Activated effector memory CD4-positive, alpha-beta T cell treated with Interleukin-2 at 50 U/mL for 16 hours (primary cell): ENCODE data around the gene GDAP1L1.
"Not testable (repeated sequence)": the region's sequence is repeated elsewhere in the genome, so short reads cannot be mapped to it uniquely, and the experiment has no call there.

Experiments
- DNase-seq: peaks from one replicate; pipeline ENCODE4 v3.0.0-alpha.2; 2020

The GDAP1L1 gene

DNA sequence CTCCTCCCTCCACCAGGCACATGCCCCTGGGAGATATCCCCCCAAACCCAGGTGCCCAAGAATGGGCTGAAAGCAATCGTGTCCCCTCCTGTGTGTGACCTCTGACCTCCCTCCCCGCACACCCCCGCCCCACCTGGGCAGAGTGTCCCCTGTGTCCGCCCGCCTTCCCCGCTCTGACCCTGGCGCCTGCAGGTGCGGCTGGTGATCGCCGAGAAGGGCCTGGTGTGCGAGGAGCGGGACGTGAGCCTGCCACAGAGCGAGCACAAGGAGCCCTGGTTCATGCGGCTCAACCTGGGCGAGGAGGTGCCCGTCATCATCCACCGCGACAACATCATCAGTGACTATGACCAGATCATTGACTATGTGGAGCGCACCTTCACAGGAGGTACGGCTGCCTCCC lies 9.9 kb downstream of the GDAP1L1 start:
- DNase-seq: no peak

DNA sequence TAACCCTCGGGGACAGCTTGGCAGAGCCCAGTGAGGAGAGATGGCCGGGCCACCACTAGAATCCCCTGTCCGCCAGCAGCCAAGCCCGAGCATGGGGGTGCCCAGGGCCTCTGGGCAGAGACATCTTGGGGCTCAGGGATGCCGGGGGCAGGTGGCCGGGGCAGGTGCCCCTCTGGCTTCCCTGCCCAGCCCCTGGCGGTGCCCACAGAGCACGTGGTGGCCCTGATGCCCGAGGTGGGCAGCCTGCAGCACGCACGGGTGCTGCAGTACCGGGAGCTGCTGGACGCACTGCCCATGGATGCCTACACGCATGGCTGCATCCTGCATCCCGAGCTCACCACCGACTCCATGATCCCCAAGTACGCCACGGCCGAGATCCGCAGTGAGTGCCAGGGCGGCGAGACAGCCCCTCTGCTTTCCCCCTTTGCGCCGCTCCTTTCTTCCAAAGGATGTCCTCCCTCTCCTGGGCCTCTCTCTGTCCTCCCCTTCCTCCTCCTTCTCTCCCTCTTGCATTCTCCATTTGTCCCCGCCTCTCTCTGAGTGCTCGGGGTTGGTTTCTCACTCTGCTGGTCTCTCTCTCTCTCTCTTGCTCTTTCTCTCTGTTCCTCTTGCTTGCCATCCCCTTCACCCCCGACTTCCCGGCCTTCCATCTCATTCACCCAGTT lies 11.2 kb downstream of the GDAP1L1 start:
- no peak for DNase-seq

GRCh38 chr20:44264287-44264686 lies 17.2 kb downstream of the GDAP1L1 start:
- no peak for DNase-seq

DNA sequence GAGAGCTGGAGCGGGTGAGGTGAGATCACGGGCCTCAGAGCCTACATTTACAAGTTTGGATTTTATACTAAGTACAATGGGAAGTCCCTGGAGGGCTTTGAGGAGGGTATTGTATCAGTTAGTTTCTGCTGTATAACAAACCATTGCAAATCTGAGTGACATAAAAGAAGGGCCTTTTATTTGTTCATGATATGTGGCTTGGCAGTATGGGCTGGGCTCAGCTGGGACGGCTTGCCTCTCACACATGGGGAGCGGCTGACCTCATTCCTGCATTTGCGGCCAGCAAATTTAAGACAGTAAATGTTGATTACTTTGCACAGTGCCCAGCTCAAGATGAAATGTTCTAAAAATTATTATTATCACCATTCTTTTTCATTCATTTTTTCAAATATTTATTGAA lies 21.7 kb downstream of the GDAP1L1 start:
- DNase-seq: no peak

DNA sequence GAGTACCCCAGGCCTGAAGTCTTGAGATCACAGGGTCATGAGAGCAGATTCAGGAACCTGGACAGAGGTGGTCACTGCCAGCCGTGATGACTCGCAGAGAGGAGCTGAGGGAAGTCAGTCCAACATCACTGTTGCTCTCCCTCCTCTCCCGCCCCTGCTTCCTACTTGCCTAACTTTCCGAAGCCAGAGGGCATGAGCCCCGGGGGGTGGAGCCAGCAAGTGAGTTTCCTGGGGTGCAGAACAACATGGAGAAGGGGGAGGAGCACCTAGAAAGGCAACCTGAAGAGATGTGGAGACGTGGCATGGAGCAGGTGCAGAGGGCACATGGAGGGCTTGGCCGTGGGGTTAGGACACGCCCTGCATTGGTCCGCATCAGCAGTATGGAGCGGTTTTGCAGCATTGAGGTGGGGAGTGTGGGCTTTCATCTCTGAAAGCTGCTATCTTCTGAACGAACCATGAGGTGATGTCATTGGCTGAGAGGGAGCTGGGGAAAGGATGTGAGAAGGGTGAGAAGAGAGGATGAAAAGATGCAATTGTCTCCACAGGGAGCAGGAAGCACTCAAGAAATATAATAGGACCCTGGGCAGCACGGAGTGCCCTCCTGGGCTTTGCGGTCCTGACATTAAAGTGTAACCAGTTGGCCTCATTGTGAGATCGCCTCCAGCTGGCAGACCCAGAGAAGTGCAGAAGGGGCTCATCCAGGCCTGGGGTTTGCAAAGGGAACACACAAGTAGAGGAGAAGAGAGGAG lies 25.0 kb downstream of the GDAP1L1 start:
- DNase-seq: no peak

GRCh38 chr20:44273231-44274215 lies 26.4 kb downstream of the GDAP1L1 start:
- no peak for DNase-seq

DNA sequence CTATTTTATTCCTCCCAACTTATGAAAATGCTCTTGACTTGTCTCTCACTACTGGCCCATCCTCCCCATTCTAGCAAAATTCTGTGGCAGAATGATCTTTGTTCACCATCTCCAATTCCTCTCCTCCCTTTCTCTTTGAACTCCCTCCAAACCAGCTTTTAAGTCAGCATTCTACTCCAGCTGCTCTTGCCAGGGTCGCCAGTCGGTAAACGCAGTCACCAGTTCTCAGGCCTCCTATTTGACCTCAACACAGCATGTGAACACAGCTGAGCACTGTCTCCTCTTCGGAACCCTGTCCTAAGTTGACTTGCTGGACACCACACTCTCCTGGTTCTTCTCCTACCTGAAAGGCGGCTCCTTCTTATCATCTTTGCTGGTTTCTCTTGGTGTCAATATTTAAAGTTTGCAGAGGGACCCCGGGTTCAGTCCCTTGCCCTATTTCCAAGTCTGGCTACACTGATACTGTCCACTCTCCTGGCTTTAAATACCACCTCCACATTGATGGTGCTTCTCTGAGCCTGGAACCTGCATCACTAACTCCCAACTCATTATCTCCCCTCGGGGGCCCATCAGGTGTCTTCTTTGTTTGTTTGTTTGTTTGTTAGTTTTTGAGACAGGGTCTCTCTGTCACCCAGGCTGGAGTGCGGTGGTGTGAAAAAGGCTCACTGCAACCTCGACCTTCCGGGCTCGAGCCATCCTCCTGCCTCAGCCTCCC lies 27.4 kb downstream of the GDAP1L1 start:
- DNase-seq: no peak

DNA sequence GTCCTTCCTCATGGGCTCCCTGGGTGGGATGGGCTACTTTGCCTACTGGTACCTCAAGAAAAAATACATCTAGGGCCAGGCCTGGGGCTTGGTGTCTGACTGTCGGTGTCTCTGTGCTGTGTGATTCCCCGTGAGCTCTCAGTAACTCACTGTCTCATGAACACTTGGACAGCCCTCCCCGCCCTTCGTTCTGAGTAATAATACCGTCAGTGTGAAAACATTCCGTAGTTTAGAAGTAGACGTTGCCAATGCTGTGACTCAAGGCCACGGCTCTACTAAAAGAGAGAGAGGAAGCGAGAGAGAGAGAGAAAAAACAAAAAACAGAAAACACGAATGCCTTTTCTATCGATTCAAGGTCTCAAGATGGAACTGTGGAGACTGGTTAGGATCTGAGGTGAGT lies 32.1 kb downstream of the GDAP1L1 start:
- no peak for DNase-seq

GRCh38 chr20:44280387-44280786 lies 33.3 kb downstream of the GDAP1L1 start:
- DNase-seq: no peak

DNA sequence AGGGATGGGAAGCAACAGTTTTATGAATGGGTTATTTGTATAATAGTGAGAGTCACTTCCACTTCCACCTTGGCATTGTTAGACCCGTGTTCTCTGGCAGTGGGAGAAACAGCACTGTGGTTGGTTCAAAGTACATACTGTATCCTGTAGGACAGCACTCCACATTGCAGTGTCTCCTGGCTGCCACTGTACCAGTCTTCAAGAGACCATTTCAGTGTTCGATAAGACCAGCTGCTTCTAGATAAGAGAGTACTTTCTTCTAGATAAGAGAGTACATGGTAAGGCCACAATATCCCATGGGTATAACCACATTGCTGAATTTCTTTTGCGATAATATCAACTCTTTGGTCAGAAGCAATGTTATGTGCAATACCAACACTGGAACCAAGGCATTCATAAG lies 35.1 kb downstream of the GDAP1L1 start:
- no peak for DNase-seq

GRCh38 chr20:44284032-44284431 lies 36.9 kb downstream of the GDAP1L1 start:
- DNase-seq: no peak

DNA sequence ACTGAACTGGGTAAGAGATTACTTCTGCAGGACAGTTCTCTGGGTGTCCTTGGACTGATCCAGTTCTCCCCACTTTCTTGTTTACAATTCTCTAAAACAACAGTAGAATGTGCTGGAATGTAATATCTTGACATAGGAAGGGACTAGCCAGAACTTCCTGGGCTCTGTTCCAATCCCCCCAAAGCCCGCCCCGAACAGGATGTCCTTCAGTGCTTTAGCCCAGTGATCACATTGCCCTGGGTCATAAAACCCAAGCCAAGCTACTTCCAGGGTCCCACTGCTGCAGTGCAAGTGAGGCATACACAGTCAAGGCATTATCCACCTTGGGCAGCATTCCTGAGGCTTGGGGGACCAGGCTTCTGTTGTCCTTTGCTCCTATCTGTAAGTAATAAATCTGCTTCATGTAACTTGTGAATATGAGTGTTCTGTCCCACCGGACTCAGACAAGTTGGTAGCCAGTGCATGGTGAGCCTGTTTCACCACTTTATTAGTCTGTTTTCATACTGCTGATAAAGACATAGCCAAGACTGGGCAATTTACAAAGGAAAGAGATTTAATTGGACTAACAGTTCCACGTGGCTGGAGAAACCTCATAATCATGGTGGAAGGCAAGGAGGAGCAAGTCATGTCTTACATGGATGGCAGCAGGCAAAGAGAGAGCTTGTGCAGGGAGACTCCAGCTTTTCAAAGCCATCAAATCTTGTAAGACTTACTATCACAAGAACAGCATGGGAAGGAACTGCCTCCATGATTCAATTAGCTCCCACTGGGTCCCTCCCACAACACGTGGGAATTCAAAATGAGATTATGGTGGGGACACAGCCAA lies 40.4 kb downstream of the GDAP1L1 start:
- no peak for DNase-seq

- DNase-seq: no peak
Observed at GRCh38 chr20:44288252-44288651, 41.1 kb downstream of the GDAP1L1 start.

GRCh38 chr20:44291754-44292153 lies 44.6 kb downstream of the GDAP1L1 start:
- DNase-seq: no peak

DNA sequence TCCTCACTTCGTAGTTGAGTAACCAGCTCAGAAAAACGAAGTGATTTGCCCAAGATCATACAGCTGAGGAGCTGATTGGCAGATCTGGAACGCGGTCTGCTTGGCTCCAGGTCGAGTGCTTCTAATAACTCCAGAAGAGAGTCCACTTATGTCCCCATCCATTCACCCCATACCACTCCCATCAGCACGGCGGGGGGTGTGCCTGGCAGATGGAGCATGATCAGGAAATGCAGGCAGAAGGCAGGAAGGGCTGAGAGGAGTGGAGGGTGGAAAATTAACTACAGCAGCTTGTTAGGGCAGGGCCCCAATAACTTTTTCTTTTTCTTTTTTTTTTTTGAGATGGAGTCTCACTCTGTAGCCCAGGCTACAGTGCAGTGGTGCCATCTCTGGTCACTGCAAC lies 48.9 kb downstream of the GDAP1L1 start:
- DNase-seq: no peak

GRCh38 chr20:44297721-44298120 lies 50.6 kb downstream of the GDAP1L1 start:
- DNase-seq: no peak

GRCh38 chr20:44299011-44299535 lies 52.0 kb downstream of the GDAP1L1 start:
- not testable (repeated sequence) for DNase-seq

DNA sequence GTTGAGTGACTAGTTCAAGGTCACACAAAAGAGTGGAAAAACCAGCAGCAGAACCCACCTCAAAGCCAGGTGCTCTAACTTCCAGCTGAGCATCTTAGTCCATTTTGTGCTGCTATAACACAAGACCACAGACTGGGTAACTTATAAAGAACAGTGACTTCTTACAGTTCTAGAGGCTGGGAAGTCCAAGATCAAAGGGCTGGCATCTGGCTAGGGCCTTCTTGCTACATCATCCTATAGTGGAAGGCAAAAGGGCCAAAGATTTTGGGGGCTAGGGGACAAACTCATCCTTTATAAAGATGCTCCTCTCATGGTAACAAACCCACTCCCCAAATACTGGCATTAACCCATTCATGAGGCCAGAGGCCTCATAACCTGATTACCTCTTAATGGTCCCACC lies 54.2 kb downstream of the GDAP1L1 start:
- no peak for DNase-seq

DNA sequence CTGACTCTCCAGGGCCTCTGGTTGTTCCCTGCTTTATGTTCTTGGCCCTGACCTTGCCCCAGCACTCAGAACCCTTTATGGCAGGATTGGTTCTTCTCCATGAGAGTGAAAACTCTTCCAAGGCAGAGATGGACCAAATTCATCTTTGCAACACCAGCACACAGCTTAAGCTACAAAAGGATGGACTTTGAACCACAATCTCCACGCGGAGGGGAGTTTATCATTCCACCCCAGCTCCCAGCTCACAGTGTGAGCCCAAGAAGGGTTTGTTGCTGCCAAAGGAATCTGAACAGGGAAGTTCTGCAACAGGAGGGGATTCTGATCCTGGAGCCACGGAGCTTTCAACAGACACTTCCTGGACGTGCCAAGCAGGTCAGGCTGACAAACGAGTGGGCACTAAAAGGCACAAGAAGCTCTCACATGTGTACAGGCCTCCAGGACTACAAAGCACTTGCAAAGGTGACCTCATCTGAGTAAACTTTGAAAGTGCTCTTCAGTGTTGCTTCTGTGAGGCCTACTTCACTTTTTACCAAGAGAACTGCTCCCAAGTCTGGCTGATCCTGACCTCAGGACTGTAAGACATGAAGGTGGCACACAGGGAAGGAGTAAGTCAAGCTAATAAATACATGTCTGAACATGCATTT lies 55.0 kb downstream of the GDAP1L1 start:
- no peak for DNase-seq

- DNase-seq: no peak
Observed at GRCh38 chr20:44302736-44303135, 55.6 kb downstream of the GDAP1L1 start.

DNA sequence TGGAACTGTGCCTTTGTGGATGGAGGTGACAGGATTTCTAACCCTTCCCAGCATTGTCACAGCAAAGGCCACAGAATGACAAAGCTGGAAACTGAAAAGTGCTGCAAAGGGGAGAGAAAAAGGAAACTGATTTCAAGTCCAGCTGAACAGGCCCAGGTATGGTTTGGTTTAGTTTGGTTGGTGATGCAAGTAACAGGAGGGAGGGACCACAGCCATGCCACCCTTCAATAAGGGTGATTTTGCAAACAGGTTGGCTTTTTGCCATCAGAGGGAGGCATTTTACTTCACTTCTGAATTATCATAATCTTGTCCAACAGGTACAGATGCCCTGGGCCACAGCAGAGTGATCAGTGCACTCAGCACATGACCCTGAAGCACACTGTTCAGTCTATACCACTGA lies 57.3 kb downstream of the GDAP1L1 start:
- no peak for DNase-seq
